OCI-LY1 (cell line): ENCODE results near the gene ZNF471.

Source experiments
- EZH2 ChIP-seq: fragments of 200-600 bp; sonication (generic), shearing (Covaris generic); IDR thresholded peaks from 2 replicates; pipeline ENCODE4 v1.8.0; 2017; ENCODE audit warnings: borderline replicate concordance, mixed run types, mild to moderate bottlenecking, antibody characterized with exemption, low read length, moderate library complexity, mixed read lengths
- TF ChIP-seq, protein P1 (sequence below): fragments of 200-600 bp; sonication (generic), shearing (Covaris generic); IDR thresholded peaks from 2 replicates; pipeline ENCODE4 v1.5.1; 2017; ENCODE audit warnings: mild to moderate bottlenecking, antibody characterized with exemption, low read length, moderate library complexity, mixed read lengths

- TF ChIP-seq, protein P1, sequence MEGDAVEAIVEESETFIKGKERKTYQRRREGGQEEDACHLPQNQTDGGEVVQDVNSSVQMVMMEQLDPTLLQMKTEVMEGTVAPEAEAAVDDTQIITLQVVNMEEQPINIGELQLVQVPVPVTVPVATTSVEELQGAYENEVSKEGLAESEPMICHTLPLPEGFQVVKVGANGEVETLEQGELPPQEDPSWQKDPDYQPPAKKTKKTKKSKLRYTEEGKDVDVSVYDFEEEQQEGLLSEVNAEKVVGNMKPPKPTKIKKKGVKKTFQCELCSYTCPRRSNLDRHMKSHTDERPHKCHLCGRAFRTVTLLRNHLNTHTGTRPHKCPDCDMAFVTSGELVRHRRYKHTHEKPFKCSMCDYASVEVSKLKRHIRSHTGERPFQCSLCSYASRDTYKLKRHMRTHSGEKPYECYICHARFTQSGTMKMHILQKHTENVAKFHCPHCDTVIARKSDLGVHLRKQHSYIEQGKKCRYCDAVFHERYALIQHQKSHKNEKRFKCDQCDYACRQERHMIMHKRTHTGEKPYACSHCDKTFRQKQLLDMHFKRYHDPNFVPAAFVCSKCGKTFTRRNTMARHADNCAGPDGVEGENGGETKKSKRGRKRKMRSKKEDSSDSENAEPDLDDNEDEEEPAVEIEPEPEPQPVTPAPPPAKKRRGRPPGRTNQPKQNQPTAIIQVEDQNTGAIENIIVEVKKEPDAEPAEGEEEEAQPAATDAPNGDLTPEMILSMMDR, result no peak
- no peak for TF ChIP-seq EZH2
These were observed 17.7 kb downstream of the ZNF471 start for GRCh38 chr19:56525214-56525860.
